IMR-90 (cell line): Measurements from ENCODE around the gene ZBTB3.

Source experiments
- CEBPB ChIP-seq: IDR thresholded peaks from 2 replicates; pipeline ENCODE4 v1.6.1; 2012; ENCODE audit warnings: low read depth, low read length, improper control_type of control experiment
- POLR2A ChIP-seq: IDR thresholded peaks from 2 replicates; pipeline ENCODE4 v1.6.1; 2012; ENCODE audit warnings: mild to moderate bottlenecking, low read depth, low read length
- SMC3 ChIP-seq: fragments of 150-350 bp; IDR thresholded peaks from 2 replicates; pipeline ENCODE4 v1.6.1; 2016; ENCODE audit warnings: low read depth, mild to moderate bottlenecking, antibody characterized with exemption, low read length, moderate library complexity
- TF ChIP-seq, protein P1 (sequence below): conservative IDR thresholded peaks from 2 replicates; pipeline ENCODE4 v1.5.1; 2012; ENCODE audit warnings: mild to moderate bottlenecking, low read depth, low read length, improper control_type of control experiment
- TF ChIP-seq, protein P2 (sequence below): fragments of 150-350 bp; IDR thresholded peaks from 2 replicates; pipeline ENCODE4 v1.6.1; 2017; ENCODE audit warnings: mild to moderate bottlenecking, antibody characterized with exemption, low read length, low read depth

DNA sequence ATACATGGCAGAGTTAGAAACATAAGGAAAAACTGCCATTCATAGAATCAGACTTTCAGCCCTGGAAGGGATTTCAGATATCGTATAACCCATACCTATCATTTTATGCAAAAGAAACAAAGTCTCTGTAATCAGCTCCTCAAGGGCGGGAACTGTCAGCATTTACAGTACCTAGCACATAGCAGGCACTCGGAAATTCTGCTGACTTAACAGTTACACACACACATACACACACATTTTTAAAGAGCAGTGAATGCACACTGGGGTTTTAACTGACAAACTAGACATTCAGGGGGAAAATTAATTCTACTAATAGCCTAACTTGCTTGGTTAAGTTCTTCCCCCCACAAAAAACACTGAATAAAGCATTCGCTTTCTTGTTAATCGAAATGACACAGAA is 37.8 kb downstream of the ZBTB3 start:
- TF ChIP-seq, protein P1, sequence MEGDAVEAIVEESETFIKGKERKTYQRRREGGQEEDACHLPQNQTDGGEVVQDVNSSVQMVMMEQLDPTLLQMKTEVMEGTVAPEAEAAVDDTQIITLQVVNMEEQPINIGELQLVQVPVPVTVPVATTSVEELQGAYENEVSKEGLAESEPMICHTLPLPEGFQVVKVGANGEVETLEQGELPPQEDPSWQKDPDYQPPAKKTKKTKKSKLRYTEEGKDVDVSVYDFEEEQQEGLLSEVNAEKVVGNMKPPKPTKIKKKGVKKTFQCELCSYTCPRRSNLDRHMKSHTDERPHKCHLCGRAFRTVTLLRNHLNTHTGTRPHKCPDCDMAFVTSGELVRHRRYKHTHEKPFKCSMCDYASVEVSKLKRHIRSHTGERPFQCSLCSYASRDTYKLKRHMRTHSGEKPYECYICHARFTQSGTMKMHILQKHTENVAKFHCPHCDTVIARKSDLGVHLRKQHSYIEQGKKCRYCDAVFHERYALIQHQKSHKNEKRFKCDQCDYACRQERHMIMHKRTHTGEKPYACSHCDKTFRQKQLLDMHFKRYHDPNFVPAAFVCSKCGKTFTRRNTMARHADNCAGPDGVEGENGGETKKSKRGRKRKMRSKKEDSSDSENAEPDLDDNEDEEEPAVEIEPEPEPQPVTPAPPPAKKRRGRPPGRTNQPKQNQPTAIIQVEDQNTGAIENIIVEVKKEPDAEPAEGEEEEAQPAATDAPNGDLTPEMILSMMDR, result no peak
- no peak for TF ChIP-seq POLR2A
- TF ChIP-seq CEBPB, result no peak
- TF ChIP-seq, protein P2, sequence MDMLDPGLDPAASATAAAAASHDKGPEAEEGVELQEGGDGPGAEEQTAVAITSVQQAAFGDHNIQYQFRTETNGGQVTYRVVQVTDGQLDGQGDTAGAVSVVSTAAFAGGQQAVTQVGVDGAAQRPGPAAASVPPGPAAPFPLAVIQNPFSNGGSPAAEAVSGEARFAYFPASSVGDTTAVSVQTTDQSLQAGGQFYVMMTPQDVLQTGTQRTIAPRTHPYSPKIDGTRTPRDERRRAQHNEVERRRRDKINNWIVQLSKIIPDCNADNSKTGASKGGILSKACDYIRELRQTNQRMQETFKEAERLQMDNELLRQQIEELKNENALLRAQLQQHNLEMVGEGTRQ, result no peak
- no peak for TF ChIP-seq SMC3
